ENCODE data around the gene ENHO. TPM values are rescaled to one million over a fixed set of nuclear protein-coding genes. Genes with fewer than 3 reads are reported as not detected.
A peak's percentile ranks its signal among the peaks of the same experiment; 100 is the strongest.

Gene ENHO
- total and polyA plus RNA-seq, 2 of the 8 experiments (the other 6 are each of a cell fraction or from before 2014, with no cell fraction given): 12.2 to 49.4 TPM

- Histone ChIP-seq H4K91ac (replicated peaks; ENCODE audit: insufficient read length, low read length) (peak overlapping the region; percentile 29), H3K79me2 (ENCODE audit: control insufficient read depth in 1 of 2, insufficient read depth in 2 of 2, low read length in 2 of 2) (no peaks in the 10 kb centered on the region), H2BK20ac (ENCODE audit: low read length) (no peak overlapping the region), H2BK120ac (replicated peaks; ENCODE audit: low read depth, low read length) (no peak overlapping the region), H3K9ac (replicated peaks in 1 of 4; ENCODE audit: extremely low read depth in 1 of 4, low read depth in 3 of 4, low read length in 3 of 4) (no peak overlapping the region), H2AFZ (ENCODE audit: low read length) (no peak overlapping the region), H2BK12ac (ENCODE audit: low read depth, low read length) (peak overlapping the region; percentile 11; the same call in 1 of the 2 replicates), H3K14ac (ENCODE audit: insufficient read length) (no peak overlapping the region), H4K8ac (ENCODE audit: extremely low read depth, insufficient read depth, low read length) (no peak overlapping the region; the same call in 1 of the 2 replicates), H3K27me3 (replicated peaks in 1 of 4; ENCODE audit: control insufficient read depth in 3 of 4, extremely low read depth in 1 of 4, insufficient read depth in 3 of 4, low read length in 3 of 4) (peaks cover 0 to 3% (median 3%) of the 10 kb centered on the region in 4 experiments; a peak in 3 of 7 replicates), H3K4me1 (replicated peaks in 1 of 4; ENCODE audit: control insufficient read depth in 3 of 4, insufficient read depth in 4 of 4, low read length in 3 of 4) (peaks cover 9 to 38% (median 15%) of the 10 kb centered on the region in 4 experiments), H3K23ac (ENCODE audit: insufficient read length) (no peak overlapping the region), H2BK5ac (ENCODE audit: low read depth, low read length) (no peak overlapping the region), H3K4ac (replicated peaks; ENCODE audit: insufficient read length, low read depth, low read length) (no peak overlapping the region), H3K79me1 (ENCODE audit: low read depth, low read length) (no peaks in the 10 kb centered on the region), H2AK5ac (ENCODE audit: low read depth, low read length) (no peak overlapping the region; the same call in 1 of the 2 replicates), H3K36me3 (ENCODE audit: control insufficient read depth in 2 of 4, insufficient read depth in 4 of 4, low read length in 3 of 4) (no peaks in the 10 kb centered on the region), H3K56ac (replicated peaks; ENCODE audit: insufficient read length, low read depth, low read length) (no peak overlapping the region), H3K23me2 (ENCODE audit: low read depth, low read length) (no peaks in the 10 kb centered on the region), H2BK15ac (ENCODE audit: low read length) (no peak overlapping the region), H4K5ac (ENCODE audit: insufficient read length, low read depth, low read length) (no peak overlapping the region), H3K9me3 (ENCODE audit: insufficient read depth in 2 of 2, low read depth in 1 of 2, low read length in 1 of 2) (0 out of 4 replicates have a peak, but pooled peaks cover 0 to 3% of the 10 kb centered on the region in 2 experiments), H3K4me3 (ENCODE audit: extremely low read depth in 1 of 4, insufficient read depth in 2 of 4, low read depth in 3 of 4, low read length in 4 of 4) (no peak overlapping the region), H3K18ac (ENCODE audit: extremely low read depth, low read length) (no peak overlapping the region), H3K27ac (ENCODE audit: low read depth, low read length) (no peak overlapping the region), H3K4me2 (ENCODE audit: insufficient read depth in 1 of 2, low read depth in 2 of 2, low read length in 2 of 2) (no peak overlapping the region), H4K20me1 (replicated peaks in 1 of 2; ENCODE audit: control insufficient read depth in 1 of 2, insufficient read depth in 2 of 2, low read length in 2 of 2) (no peaks in the 10 kb centered on the region)
- no peak for FAIRE-seq
- ChIA-PET CTCF (ENCODE audit: partially characterized antibody) (interaction anchor here (0.8 to 6.3 kb wide), 6 partner anchors 26 to 127 kb away, joined by 3 to 48 read pairs (median 4); no protein-coding TSS in a partner anchor), POLR2A (ENCODE audit: partially characterized antibody) (no interaction called here)
- no peak for DNase-seq (ENCODE audit: low read depth in 1 of 2, low spot score in 2 of 2)
- WGBS, 2 experiments (ENCODE audit: extremely low coverage in 1 of 2, insufficient coverage in 1 of 2, insufficient read length in 1 of 2, insufficient replicate concordance in 2 of 2, low coverage in 1 of 2, low lambda C conversion rate in 2 of 2, missing lambda C conversion rate in 1 of 2): 85% methylated on average over 8 of the region's 8 CpGs; no CpG with 5 or more reads in 1 of the 2 experiments
- no peak for TF ChIP-seq USF2 (IDR thresholded peaks at IDR 0.05; ENCODE audit: low read length)
- no peak for TF ChIP-seq EZH2 (IDR thresholded peaks at IDR 0.05; ENCODE audit: low read depth, low read length, severe bottlenecking)
- no peak for TF ChIP-seq JUND (IDR thresholded peaks at IDR 0.05; ENCODE audit: low read length)
- TF ChIP-seq EGR1 (IDR thresholded peaks at IDR 0.05; ENCODE audit: borderline replicate concordance, low read depth, low read length): no peak
- no peak for TF ChIP-seq SP4 (IDR thresholded peaks at IDR 0.05; ENCODE audit: low read length)
- TF ChIP-seq BACH1 (IDR thresholded peaks at IDR 0.05; ENCODE audit: low read length): no peak
- no peak for TF ChIP-seq CHD1 (IDR thresholded peaks at IDR 0.05; ENCODE audit: low read depth, low read length)
- TF ChIP-seq CHD2 (IDR thresholded peaks at IDR 0.05; ENCODE audit: low read length): no peak
- no peak for TF ChIP-seq CEBPB (IDR thresholded peaks at IDR 0.05; ENCODE audit: low read depth, low read length)
- TF ChIP-seq HDAC6 (IDR thresholded peaks at IDR 0.05; ENCODE audit: low read depth, low read length): no peak
- no peak for TF ChIP-seq HDAC2 (IDR thresholded peaks at IDR 0.05; ENCODE audit: borderline replicate concordance in 1 of 2, low read depth in 2 of 2, low read length in 2 of 2)
- TF ChIP-seq BRCA1 (IDR thresholded peaks at IDR 0.05; ENCODE audit: low read depth, low read length): no peak
Observed at GRCh38 chr9:34566322-34566721, 43.5 kb upstream of the ENHO start.
